Heart left ventricle (tissue), 13 donors: ENCODE measurements around the gene MAP2K5.

Experiments
- POLR2A ChIP-seq, 2 donors: fragments of 450-650 bp; IDR thresholded peaks; one replicate each; pipeline ENCODE4 v1.6.1; 2017; ENCODE audit warnings: antibody characterized with exemption in 2 of 2, mild to moderate bottlenecking in 2 of 2, moderate library complexity in 2 of 2
- TF ChIP-seq, protein P1 (sequence below), 12 donors: fragments of 200-600 bp; sonication (generic) in 4 of 12; IDR thresholded peaks; one replicate each; pipeline versions ENCODE4 v1.5.0 to v1.8.0; 2018 to 2022; ENCODE audit warnings: antibody characterized with exemption in 12 of 12, mild to moderate bottlenecking in 5 of 12
- donor health status: ischemic (EF 13 %, LVEDD 7.1; RV severe dilation, severe dysfunction).
- donor health status: DM: no; HTN: yes; CAD: no.
- donor health status: DM: no; HTN: no; CAD: no.
- donor health status: ischemic (EF 25% LVEDD 6.9; RV normal size, moderate dysfunction).
- donor health status: ischemic (EF 25% LVEDD 5.7; RV mildly dilated, moderate dysfunction).
- donor health status: ischemic (EF 35%, LVEDD 5.7; RV mildly dilated, moderate dysfunction).
- donor health status: nonischemic (EF 11% LVEDD 7.7; RV severe dilation, severe dysfunction).
- donor health status: DM: yes; HTN: yes; CAD: no.
- donor health status: PGD.
- donor health status: ischemic (EF 29% LVEDD 5.4; RV normal size, mild dysfunction).
- donor health status: nonischemic (EF 23%, LVEDD 6.1; RV moderate dilation, normal function).

DNA sequence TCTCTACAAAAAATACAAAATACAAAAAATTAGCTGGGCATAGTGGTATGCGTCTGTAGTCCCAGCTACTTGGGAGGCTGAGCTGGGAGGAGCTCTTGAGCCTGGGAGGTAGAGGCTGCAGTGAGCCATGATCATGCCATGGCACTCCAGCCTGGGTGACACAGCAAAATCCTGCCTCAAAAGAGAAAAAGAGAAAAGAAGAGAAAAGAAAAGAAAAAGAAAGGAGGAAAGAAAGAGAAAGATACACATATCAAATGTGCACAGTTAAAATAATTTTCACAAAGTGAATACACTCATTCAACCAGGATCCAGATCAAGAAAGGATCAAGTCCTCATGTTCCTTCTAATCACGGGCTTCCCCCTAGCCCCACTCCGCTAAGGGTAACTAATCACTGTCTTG is 27.4 kb upstream of the MAP2K5 start:
- TF ChIP-seq, protein P1, sequence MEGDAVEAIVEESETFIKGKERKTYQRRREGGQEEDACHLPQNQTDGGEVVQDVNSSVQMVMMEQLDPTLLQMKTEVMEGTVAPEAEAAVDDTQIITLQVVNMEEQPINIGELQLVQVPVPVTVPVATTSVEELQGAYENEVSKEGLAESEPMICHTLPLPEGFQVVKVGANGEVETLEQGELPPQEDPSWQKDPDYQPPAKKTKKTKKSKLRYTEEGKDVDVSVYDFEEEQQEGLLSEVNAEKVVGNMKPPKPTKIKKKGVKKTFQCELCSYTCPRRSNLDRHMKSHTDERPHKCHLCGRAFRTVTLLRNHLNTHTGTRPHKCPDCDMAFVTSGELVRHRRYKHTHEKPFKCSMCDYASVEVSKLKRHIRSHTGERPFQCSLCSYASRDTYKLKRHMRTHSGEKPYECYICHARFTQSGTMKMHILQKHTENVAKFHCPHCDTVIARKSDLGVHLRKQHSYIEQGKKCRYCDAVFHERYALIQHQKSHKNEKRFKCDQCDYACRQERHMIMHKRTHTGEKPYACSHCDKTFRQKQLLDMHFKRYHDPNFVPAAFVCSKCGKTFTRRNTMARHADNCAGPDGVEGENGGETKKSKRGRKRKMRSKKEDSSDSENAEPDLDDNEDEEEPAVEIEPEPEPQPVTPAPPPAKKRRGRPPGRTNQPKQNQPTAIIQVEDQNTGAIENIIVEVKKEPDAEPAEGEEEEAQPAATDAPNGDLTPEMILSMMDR (IDR thresholded peaks at IDR 0.05) = no peak
- TF ChIP-seq POLR2A (IDR thresholded peaks at IDR 0.05) = no peak
